Suppressor macrophage treated with lipopolysaccharide for 4 hours (primary cell): ENCODE data around the gene DLGAP3.

ENCODE experiments used
- DNase-seq: peaks from one replicate; pipeline ENCODE4 v3.0.0-alpha.2; 2020

The DLGAP3 gene

GRCh38 chr1:34901919-34902318 lies 27.5 kb downstream of the DLGAP3 start:
- no peak for DNase-seq

DNA sequence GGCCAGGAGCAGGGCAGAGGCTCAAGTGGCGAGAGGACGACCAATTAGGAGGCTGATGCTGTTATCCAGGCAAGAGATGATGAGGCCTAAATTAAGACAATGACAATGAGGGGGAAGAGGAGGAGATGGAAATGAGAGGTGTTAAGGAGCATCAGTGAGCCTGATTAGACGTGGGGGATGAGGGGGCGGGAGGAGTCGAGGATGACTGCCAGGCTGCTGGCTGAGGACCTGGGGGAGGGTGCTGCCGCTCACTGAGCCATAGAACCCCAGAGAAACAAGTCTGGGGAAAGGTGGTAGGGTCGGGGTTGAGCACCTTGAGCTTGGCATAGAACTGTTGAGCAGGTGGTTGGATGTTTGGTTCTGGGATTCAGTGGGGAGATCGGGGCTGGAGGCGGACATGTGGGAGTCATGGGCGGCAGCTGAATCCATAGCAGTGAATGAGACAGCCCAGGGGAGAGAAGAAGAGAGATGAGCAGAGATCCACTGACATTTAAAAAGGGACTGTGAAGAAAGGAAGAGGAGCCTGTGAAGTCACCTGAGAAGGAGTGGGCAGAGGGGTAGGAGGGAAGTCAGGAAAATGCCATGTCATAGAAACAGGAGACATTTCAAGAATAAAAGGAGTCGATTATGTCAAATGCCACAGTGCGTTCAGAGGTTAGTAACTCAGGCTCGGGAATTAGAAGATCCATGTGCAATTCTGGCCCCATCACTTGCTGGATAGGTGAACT lies 28.5 kb downstream of the DLGAP3 start:
- DNase-seq, result no peak

GRCh38 chr1:34899906-34900305 lies 29.5 kb downstream of the DLGAP3 start:
- no peak for DNase-seq

DNA sequence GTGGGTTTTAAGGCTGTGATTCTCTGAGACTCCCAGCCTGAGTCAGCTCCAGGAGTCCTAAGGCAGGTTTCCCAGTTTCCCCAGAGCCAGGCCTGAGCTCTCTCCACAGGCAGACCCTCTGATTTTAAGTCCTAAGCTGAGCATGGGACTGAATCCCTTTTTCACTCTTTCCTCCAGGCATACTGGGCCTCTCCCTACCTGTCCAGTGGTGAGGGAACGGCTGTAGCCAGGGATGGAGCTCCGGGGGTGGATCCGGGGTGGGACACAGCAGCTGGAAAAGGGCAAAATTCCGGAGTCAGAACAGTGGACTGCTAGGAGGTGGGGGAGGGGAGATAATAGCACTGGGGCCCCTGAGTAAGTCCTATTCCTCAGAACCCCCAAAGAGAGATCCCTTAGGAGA lies 30.0 kb downstream of the DLGAP3 start:
- no peak for DNase-seq

- DNase-seq, result no peak
These were observed 31.1 kb downstream of the DLGAP3 start for GRCh38 chr1:34898330-34898761.

DNA sequence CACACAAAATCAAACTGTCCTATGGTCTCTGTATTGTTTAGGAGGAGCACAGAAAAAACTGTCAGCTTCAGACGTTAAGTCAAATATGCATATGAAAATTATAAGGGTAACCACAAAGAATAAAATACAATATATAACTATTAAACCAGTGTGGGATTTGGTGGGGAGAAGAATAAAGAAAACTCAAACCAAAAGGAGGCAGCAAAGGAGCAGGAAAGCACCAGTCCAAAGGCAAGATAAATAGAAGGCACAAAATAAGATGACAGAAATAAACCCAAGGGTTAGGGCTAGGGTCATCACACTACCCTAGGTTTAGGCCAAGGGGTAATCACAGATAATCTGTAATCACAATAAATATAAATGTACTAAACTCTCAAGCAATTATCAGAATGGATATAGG lies 32.8 kb downstream of the DLGAP3 start:
- no peak for DNase-seq

DNA sequence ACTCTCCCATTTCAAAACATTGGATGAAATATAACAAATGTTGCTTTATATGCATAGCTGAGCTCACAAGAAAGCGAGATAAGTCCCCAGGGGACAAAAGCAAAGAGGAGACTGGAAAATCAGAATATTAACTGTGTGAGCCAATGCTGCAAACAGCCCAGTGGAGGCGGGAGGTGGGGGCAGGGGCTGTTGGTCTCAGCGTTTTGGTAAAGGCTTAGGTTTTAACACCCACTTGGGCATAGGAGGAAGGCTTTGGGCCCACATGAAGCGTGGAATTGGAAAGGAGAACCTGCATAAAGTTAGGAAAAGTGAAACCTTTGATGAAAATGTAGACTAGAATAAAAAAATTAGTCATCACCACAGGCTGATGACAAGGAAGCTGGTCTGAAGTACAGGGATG lies 39.7 kb downstream of the DLGAP3 start:
- no peak for DNase-seq

- no peak for DNase-seq
These were observed 41.9 kb downstream of the DLGAP3 start for GRCh38 chr1:34887593-34887992.

- DNase-seq, result peak; percentile 17
These were observed 43.8 kb downstream of the DLGAP3 start for GRCh38 chr1:34885405-34886247.

DNA sequence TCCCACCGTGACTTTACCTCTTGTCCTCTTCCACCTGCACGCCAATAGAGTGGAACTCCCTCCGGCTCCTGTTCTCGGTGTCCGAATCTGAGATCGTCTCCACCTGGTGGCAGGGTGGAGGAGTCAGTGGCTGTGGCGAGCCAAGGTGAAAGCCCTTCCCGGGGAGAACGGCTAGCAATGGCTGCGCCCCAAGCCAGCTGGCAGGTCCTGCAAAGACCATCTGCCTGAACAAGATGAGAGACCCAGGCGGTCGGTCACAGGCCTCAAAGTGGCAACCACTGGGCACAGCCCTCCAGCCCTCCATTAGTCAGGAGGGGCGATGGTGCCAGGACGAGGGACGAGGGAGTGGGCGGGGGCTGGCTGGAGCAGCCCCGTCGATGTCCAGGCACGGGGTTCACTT lies 44.5 kb downstream of the DLGAP3 start:
- DNase-seq, result no peak

GRCh38 chr1:34884536-34884935 lies 44.9 kb downstream of the DLGAP3 start:
- DNase-seq, result no peak

DNA sequence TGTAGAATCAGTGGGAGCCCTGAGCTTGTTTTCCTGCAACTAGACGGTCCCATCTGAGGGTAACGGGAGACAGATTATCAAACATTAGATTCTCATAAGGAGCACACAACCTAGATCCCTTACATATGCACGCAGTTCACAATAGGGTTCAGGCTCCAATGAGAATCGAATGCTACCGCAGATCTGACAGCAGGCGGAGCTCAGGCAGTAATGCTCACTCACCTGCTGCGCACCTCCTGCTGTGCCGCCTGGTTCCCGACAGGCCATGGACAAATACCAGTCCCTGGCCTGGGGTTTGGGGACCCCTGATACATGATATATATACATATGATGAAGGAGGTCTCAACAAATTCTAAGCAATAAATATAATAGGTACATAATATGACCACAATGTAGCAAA lies 50.2 kb downstream of the DLGAP3 start:
- no peak for DNase-seq

DNA sequence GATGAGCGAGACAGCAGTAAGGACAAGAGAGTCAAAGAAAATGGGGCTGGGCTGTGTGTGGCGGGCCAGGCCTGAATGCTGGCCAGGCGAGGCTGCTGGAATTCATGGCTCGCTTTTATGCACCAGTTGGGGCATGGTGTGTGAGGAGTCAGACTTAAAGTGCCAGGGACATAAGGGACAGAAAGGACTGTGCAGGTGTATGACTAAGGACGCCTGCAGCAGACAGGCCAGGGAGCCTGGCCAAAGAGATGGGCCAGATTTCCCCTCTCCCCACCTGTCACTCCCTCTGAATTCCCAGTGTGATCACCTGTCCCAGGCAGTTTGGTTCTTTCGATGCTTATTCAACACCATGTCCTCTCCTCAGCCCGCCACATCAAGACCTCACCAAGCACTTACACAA lies 53.0 kb downstream of the DLGAP3 start:
- DNase-seq, result no peak

GRCh38 chr1:34874296-34874952 lies 55.0 kb downstream of the DLGAP3 start:
- no peak for DNase-seq

- DNase-seq, result no peak
These were observed 57.3 kb downstream of the DLGAP3 start for GRCh38 chr1:34872133-34872503.

DNA sequence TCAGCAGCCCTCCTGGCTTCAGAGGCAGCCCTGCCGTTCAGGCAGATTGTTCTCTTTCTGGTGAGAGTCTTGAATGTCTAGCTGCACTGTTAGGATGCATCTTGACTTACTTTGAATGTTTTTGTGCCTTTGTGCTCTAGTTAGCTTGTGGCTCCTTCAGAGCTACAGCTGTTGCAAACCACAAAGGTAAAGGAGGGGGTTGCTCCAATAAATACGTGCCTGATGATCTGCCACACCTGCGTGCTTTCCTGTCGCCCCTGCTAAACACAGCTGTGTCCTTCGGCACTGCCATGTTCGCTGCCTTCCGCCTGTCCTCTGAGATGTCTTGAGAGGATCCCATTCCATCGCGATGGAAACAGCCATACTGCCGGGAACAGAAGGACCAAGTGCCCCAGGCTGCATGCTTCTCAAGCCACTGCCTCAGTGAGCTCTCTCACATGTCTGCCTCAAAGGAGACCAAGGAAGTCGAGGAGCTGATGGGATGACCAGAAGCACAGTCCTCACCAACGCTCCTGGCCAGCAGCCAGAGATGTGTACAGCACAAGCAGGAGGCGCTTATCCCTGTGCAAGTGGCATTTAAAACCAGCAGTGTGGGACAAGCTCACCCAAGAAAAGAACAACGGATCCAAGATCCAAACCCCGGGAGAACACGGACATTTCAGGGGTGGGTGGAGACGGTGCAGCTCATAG lies 57.9 kb downstream of the DLGAP3 start:
- DNase-seq, result no peak

- no peak for DNase-seq
These were observed 59.1 kb downstream of the DLGAP3 start for GRCh38 chr1:34870395-34870794.

DNA sequence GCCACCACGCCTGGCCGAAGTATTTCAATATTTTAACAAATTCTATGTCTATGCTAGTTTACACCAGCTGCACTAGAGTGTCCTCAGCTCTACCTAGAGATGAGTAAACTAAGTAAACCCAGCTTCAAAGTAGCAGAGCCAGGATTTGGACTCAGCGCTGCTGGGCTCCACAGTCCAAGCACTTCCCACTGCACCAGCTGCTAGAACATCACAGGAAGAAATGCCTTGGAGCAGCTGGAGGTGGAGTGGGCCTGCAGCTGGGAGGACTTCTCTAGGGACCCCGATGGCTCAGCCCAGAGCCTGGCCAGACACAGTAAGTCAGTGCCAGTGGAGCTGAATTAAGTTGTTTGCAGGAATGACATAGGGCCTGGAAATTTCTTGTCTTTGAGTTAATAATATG lies 59.7 kb downstream of the DLGAP3 start:
- DNase-seq, result no peak

- DNase-seq, result no peak
These were observed 61.0 kb downstream of the DLGAP3 start for GRCh38 chr1:34868230-34869049.

DNA sequence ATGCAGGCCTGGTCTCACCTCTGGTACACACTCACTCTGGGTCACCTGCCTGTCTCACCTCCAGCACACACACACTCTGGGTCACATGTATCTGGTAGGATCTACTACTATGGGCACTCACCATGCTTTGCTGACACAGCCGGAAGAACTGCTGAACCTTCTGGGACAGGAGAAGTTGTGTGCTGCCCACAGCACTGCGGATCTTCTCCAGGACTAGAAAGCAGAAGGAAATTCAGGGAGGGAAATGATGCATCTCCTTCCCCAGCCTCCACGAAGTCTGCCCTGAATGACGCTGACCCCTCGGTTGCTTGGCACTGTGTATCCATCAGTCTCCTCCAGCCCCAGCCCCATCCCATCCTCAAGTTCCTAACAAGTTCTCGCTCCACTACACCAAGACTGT lies 62.0 kb downstream of the DLGAP3 start:
- peak; percentile 64 for DNase-seq

- DNase-seq, result no peak
These were observed 62.7 kb downstream of the DLGAP3 start for GRCh38 chr1:34866762-34867109.

DNA sequence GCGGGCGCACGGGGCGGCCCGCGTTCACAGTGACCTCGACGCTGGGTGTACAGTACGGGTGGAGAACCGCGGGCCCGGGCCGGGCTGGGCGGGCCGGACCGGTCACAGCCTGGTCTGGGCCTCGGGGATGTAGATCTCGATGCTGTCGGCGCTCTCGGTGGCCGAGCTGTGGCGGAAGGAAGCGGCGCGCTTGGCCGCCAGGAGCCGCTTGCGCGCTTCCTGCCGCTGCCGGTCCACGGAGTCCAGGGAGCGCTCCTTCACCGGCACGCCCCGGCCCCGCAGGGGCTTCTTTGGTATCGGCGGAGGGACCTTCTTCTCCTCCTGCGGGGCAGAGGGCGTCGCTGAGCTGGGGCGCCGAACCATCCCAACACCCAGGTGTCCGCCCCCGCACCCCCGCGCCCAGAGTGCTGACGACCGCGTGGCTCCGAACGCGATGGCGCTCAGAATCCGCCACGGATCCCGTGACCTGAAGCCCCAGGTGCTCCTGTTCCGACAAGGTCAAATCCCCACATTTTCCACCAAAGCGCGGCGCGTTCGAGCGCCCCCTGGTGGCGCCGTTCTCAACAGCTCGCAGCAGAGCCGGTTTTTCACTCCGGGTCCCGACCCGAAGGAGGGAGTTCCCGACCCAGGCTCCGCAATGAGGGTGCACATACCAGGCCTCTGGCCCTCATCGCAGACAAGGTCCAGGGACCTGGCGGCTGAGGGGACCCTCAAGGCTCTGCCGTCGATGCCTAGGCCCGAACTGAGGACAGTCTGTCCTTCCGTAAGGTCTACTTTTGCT lies 63.3 kb downstream of the DLGAP3 start:
- DNase-seq, result peak; percentile 84
